HepG2 (cell line): ENCODE data around the gene ROMO1. TPM values are rescaled to one million over a fixed set of nuclear protein-coding genes. Genes with fewer than 3 reads are reported as not detected.
"Not testable (repeated sequence)": the region's sequence is repeated elsewhere in the genome, so short reads cannot be mapped to it uniquely, and the experiment has no call there.

Source experiments
- ATAC-seq: fragments of 200-7000 bp; cut with Tn5 transposase; 3 replicates; pipeline ENCODE4 v1.9.1; 2020; ENCODE audit warnings: mild to moderate bottlenecking, moderate library complexity
- BruUV-seq: library from RNA; stranded (reverse); fragments of 400-500 nt; replicated peaks from 2 replicates; lab custom pipeline; 2021; lab: Mats Ljungman, UMichigan
- CTCF ChIA-PET: fragments of 300-600 bp; formaldehyde crosslinking; extraction: SDS; loops from one replicate; lab custom pipeline; 2021; ENCODE audit warnings: low total read pairs, inconsistent platforms, low intra/inter-chr PET ratio; lab: Yijun Ruan, JAX
- POLR2A ChIA-PET: fragments of 350-600 bp; sonication (Branson Sonifier 250); formaldehyde crosslinking; loops from one replicate; lab custom pipeline; 2020; ENCODE audit warnings: antibody characterized with exemption, inconsistent platforms; lab: Yijun Ruan, JAX
- DNase-seq: peaks from one replicate; pipeline ENCODE4 v3.0.0-alpha.2; 2015; ENCODE audit warnings: low spot score
- FAIRE-seq: peaks from 3 replicates; lab custom pipeline; 2011; peaks lifted over from hg19 to GRCh38; lab: Jason Lieb, UNC
- H2AFZ ChIP-seq: one replicate; pipeline ENCODE4 v1.6.1; 2011; ENCODE audit warnings: low read length, inconsistent platforms
- H3K27ac ChIP-seq: fragments of 300-600 bp; 3 replicates; pipeline ENCODE4 v1.8.0; 2011; ENCODE audit warnings: mixed run types, mild to moderate bottlenecking, mixed read lengths, low read length, inconsistent platforms; ENCODE audit not compliant: insufficient read depth; ENCODE audit errors: extremely low read length
- H3K27me3 ChIP-seq, 2 experiments: fragments of 200-600 bp in 1 of 2; 2 replicates in 1 of 2; 3 replicates in 1 of 2; pipeline versions ENCODE4 v1.6.0 to v1.8.0; 2011; ENCODE audit warnings: low read length in 2 of 2, mild to moderate bottlenecking in 2 of 2, moderate library complexity in 2 of 2, inconsistent platforms in 1 of 2; ENCODE audit not compliant: insufficient read depth in 2 of 2, control insufficient read depth in 1 of 2
- H3K36me3 ChIP-seq, 2 experiments: fragments of 200-600 bp in 1 of 2; replicated peaks in 1 of 2; 2 replicates in 1 of 2; 3 replicates in 1 of 2; pipeline versions ENCODE4 v1.5.1 to v1.8.0; 2011; ENCODE audit warnings: low read length in 2 of 2, inconsistent platforms in 1 of 2; ENCODE audit not compliant: insufficient read depth in 2 of 2, control insufficient read depth in 1 of 2
- H3K4me1 ChIP-seq: 2 replicates; pipeline ENCODE4 v1.5.1; 2012; ENCODE audit warnings: low read length, inconsistent platforms; ENCODE audit not compliant: insufficient read depth
- H3K4me2 ChIP-seq: 2 replicates; pipeline ENCODE4 v1.6.0; 2011; ENCODE audit warnings: low read depth, low read length, inconsistent platforms
- H3K4me3 ChIP-seq, 3 experiments: fragments of 200-600 bp in 1 of 3; sonication (generic), shearing (Covaris generic) in 1 of 3; replicated peaks in 1 of 3; 2 replicates each; pipeline ENCODE4 v1.5.1; 2011 to 2016; ENCODE audit warnings: low read length in 3 of 3, inconsistent platforms in 2 of 3, low read depth in 2 of 3, mild to moderate bottlenecking in 2 of 3, control low read depth in 1 of 3, mixed read lengths in 1 of 3; ENCODE audit not compliant: insufficient read depth in 1 of 3
- H3K79me2 ChIP-seq: one replicate; pipeline ENCODE4 v1.6.1; 2011; ENCODE audit warnings: low read length, inconsistent platforms; ENCODE audit not compliant: insufficient read depth
- H3K9ac ChIP-seq: 2 replicates; pipeline ENCODE4 v1.6.0; 2011; ENCODE audit warnings: mild to moderate bottlenecking, low read depth, low read length, inconsistent platforms; ENCODE audit not compliant: insufficient read depth
- H3K9me3 ChIP-seq: 2 replicates; pipeline ENCODE4 v1.5.1; 2012; ENCODE audit warnings: mild to moderate bottlenecking, low read length
- H4K20me1 ChIP-seq: 2 replicates; pipeline ENCODE4 v1.6.0; 2011; ENCODE audit warnings: inconsistent platforms, mild to moderate bottlenecking, low read length, moderate library complexity; ENCODE audit not compliant: insufficient read depth
- ERF ChIP-seq: IDR thresholded peaks from 2 replicates; pipeline ENCODE4 v1.6.1; 2018; ENCODE audit warnings: missing biosample characterization, missing genetic modification reagents
- HIVEP1 ChIP-seq: sonication (generic); formaldehyde crosslinking; IDR thresholded peaks from 2 replicates; pipeline ENCODE4 v1.4.0; 2020; ENCODE audit warnings: mild to moderate bottlenecking, missing genetic modification reagents
- POGZ ChIP-seq: sonication (generic); formaldehyde crosslinking; IDR thresholded peaks from 2 replicates; pipeline ENCODE4 v1.4.0; 2020; ENCODE audit warnings: mild to moderate bottlenecking, missing genetic modification reagents
- POLR2A ChIP-seq, 2 experiments: IDR thresholded peaks; 2 replicates each; pipeline ENCODE4 v1.6.1; 2011; ENCODE audit warnings: low read depth in 2 of 2, low read length in 2 of 2, mild to moderate bottlenecking in 1 of 2, moderate library complexity in 1 of 2; ENCODE audit not compliant: insufficient read depth in 1 of 2
- POLR2AphosphoS2 ChIP-seq: IDR thresholded peaks from 2 replicates; pipeline ENCODE4 v1.6.1; 2011; ENCODE audit warnings: low read depth, low read length, improper control_type of control experiment
- POLR2G ChIP-seq: fragments of 200-400 bp; formaldehyde crosslinking; IDR thresholded peaks from 2 replicates; pipeline ENCODE4 v1.6.1; 2018; ENCODE audit warnings: mild to moderate bottlenecking, low read depth, low read length, moderate library complexity
- SP4 ChIP-seq: sonication (generic); formaldehyde crosslinking; IDR thresholded peaks from 2 replicates; pipeline ENCODE4 v1.8.1; 2023; ENCODE audit warnings: mild to moderate bottlenecking, missing genetic modification reagents
- ZFX ChIP-seq: sonication (generic); formaldehyde crosslinking; IDR thresholded peaks from 2 replicates; pipeline ENCODE4 v1.4.0; 2020; ENCODE audit warnings: mild to moderate bottlenecking, low read depth, missing genetic modification reagents, moderate library complexity
- ZNF501 ChIP-seq: sonication (generic); formaldehyde crosslinking; IDR thresholded peaks from 2 replicates; pipeline ENCODE4 v1.5.1; 2020; ENCODE audit warnings: mild to moderate bottlenecking, moderate library complexity, missing genetic modification reagents
- ZNF572 ChIP-seq: sonication (generic); formaldehyde crosslinking; IDR thresholded peaks from 2 replicates; pipeline ENCODE4 v1.5.1; 2020; ENCODE audit warnings: mild to moderate bottlenecking, missing genetic modification reagents
- WGBS: methylation state at CpG from one replicate; pipeline ENCODE4 v1.1.6; 2017; ENCODE audit warnings: low lambda C conversion rate; 5-methylcytosine and 5-hydroxymethylcytosine counted together
- in situ Hi-C: cut with HindIII; loops from 2 replicates; pipeline ENCODE4 v1.10.0; 2017; ENCODE audit warnings: low pct_unique_long_range_greater_than_20kb; ENCODE audit not compliant: extremely low pct_ligation_motif_present
- intact Hi-C: fragments of 100-400 bp; cut with micrococcal nuclease; formaldehyde crosslinking; loops from one replicate; pipeline ENCODE4 v1.10.0; 2022; ENCODE audit not compliant: unreplicated experiment
- polyA plus RNA-seq, 8 experiments: library from polyadenylated mRNA; depleted of rRNA in 3 of 8; stranded (reverse) in 7 of 8; unstranded in 1 of 8; fragments of >200 nt; fragmentation: Illumina TruSeq in 4 of 8; extraction: Trizol in 4 of 8; gene quantifications; 2 replicates each; pipeline versions ENCODE4 v1.2.1 to v1.2.3, GENCODE V29; 2011 to 2016; ENCODE audit warnings: low read depth in 4 of 8, missing spikeins in 1 of 8, mixed read lengths in 1 of 8; ENCODE audit not compliant: insufficient read depth in 1 of 8
- total RNA-seq, 5 experiments: library from RNA; depleted of rRNA; stranded (reverse); fragments of >200 nt; fragmentation: Illumina TruSeq; extraction: Trizol; gene quantifications; 2 replicates each; pipeline ENCODE4 v1.2.3, GENCODE V29; 2016; ENCODE audit warnings: low read depth in 1 of 5
- TF ChIP-seq, protein P1 (sequence below): sonication (generic); formaldehyde crosslinking; IDR thresholded peaks from 2 replicates; pipeline ENCODE4 v1.4.0; 2020; ENCODE audit warnings: mild to moderate bottlenecking, low read depth, missing genetic modification reagents
- TF ChIP-seq, protein P2 (sequence below): sonication (generic); formaldehyde crosslinking; IDR thresholded peaks from 2 replicates; pipeline ENCODE4; 2020; ENCODE audit warnings: missing genetic modification reagents, mild to moderate bottlenecking, borderline replicate concordance

ROMO1 gene
- total and polyA plus RNA-seq, 2 of the 13 experiments (the other 11 are each of a cell fraction or from before 2014, with no cell fraction given) = 636 to 755 TPM

DNA sequence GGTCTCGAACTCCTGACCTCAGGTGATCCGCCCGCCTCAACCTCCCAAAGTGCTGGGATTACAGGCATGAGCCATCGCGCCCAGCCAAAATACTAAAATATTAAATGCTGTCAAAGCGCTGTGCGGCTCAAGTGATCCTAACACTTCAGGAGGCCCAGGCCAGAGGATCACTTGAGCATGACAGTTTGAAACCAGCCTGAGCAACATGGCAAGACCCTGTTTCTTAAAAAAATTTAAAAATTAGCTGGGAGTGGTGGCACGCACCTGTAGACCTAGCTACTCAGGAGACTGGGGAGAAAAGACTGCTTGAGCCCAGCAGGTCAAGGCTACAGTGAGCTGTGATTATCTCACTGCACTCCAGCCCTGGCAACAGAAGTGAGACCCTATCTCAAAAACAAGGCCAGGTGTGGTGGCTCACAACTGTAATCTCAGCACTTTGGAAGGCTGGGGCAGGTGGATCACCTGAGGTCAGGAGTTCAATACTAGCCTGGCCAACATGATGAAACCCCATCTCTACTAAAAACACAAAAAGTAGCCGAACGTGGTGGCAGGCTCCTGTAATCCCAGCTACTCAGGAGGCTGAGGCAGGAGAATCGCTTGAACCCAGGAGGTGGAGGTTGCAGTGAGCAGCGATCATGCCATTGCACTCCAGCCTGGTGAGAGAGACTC, 24.6 kb downstream of the ROMO1 start:
- H3K27ac ChIP-seq, BruUV-seq, FAIRE-seq, H3K4me3 ChIP-seq, DNase-seq, H3K4me1 ChIP-seq, H2AFZ ChIP-seq, H3K9ac ChIP-seq, H3K27me3 ChIP-seq, in situ Hi-C loops, CTCF ChIA-PET, H3K4me2 ChIP-seq, intact Hi-C loops, H3K9me3 ChIP-seq: not testable (repeated sequence)
- 99% methylated on average over 12 of the region's 12 CpGs for WGBS
- H3K36me3 ChIP-seq = peaks cover 67 to 94% of the 10 kb centered on the region in 2 experiments
- peak; percentile 4 for ATAC-seq
- POLR2A ChIA-PET = interaction anchor here (0.9 to 16.7 kb wide), 5 partner anchors 9 to 18 kb away, joined by 3 to 319 read pairs (median 5); partner anchors contain the start of genes NFS1, RBM39 and ROMO1
- H4K20me1 ChIP-seq = peaks cover 97% of the 10 kb centered on the region
- peaks cover 87% of the 10 kb centered on the region for H3K79me2 ChIP-seq
- TF ChIP-seq HIVEP1 (CRISPR knock-in tag) = peak; percentile 56; the same call in 1 of the 2 replicates
- TF ChIP-seq, protein P1, sequence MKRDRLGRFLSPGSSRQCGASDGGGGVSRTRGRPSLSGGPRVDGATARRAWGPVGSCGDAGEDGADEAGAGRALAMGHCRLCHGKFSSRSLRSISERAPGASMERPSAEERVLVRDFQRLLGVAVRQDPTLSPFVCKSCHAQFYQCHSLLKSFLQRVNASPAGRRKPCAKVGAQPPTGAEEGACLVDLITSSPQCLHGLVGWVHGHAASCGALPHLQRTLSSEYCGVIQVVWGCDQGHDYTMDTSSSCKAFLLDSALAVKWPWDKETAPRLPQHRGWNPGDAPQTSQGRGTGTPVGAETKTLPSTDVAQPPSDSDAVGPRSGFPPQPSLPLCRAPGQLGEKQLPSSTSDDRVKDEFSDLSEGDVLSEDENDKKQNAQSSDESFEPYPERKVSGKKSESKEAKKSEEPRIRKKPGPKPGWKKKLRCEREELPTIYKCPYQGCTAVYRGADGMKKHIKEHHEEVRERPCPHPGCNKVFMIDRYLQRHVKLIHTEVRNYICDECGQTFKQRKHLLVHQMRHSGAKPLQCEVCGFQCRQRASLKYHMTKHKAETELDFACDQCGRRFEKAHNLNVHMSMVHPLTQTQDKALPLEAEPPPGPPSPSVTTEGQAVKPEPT (CRISPR knock-in tag) = 0 out of 2 replicates have a peak, but pooled peaks have one; percentile 58
- TF ChIP-seq ERF = 0 out of 2 replicates have a peak, but pooled peaks have one; percentile 26
- peak; percentile 14; the same call in 1 of the 2 replicates for TF ChIP-seq POLR2G
- TF ChIP-seq, protein P2, sequence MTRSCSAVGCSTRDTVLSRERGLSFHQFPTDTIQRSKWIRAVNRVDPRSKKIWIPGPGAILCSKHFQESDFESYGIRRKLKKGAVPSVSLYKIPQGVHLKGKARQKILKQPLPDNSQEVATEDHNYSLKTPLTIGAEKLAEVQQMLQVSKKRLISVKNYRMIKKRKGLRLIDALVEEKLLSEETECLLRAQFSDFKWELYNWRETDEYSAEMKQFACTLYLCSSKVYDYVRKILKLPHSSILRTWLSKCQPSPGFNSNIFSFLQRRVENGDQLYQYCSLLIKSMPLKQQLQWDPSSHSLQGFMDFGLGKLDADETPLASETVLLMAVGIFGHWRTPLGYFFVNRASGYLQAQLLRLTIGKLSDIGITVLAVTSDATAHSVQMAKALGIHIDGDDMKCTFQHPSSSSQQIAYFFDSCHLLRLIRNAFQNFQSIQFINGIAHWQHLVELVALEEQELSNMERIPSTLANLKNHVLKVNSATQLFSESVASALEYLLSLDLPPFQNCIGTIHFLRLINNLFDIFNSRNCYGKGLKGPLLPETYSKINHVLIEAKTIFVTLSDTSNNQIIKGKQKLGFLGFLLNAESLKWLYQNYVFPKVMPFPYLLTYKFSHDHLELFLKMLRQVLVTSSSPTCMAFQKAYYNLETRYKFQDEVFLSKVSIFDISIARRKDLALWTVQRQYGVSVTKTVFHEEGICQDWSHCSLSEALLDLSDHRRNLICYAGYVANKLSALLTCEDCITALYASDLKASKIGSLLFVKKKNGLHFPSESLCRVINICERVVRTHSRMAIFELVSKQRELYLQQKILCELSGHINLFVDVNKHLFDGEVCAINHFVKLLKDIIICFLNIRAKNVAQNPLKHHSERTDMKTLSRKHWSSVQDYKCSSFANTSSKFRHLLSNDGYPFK (CRISPR knock-in tag) = 0 out of 2 replicates have a peak, but pooled peaks have one; percentile 49
- TF ChIP-seq POLR2AphosphoS2 = peak; percentile 10; the same call in 1 of the 2 replicates
- peak in 1 of 2 experiments; percentile 22; a peak in 1 of 4 replicates for TF ChIP-seq POLR2A (IDR thresholded peaks at IDR 0.05; ENCODE audit: insufficient read depth in 1 of 2, low read depth in 2 of 2, low read length in 2 of 2)
- 0 out of 2 replicates have a peak, but pooled peaks have one; percentile 15 for TF ChIP-seq ZFX (CRISPR knock-in tag)
- TF ChIP-seq ZNF572 (CRISPR knock-in tag) = peak; percentile 54; the same call in 1 of the 2 replicates
- TF ChIP-seq POGZ (CRISPR knock-in tag) = 0 out of 2 replicates have a peak, but pooled peaks have one; percentile 23
- peak; percentile 71; the same call in 1 of the 2 replicates for TF ChIP-seq ZNF501 (CRISPR knock-in tag)
- 0 out of 2 replicates have a peak, but pooled peaks have one; percentile 50 for TF ChIP-seq SP4
